ENCODE data around the gene DLG5.

Gene DLG5

DNA sequence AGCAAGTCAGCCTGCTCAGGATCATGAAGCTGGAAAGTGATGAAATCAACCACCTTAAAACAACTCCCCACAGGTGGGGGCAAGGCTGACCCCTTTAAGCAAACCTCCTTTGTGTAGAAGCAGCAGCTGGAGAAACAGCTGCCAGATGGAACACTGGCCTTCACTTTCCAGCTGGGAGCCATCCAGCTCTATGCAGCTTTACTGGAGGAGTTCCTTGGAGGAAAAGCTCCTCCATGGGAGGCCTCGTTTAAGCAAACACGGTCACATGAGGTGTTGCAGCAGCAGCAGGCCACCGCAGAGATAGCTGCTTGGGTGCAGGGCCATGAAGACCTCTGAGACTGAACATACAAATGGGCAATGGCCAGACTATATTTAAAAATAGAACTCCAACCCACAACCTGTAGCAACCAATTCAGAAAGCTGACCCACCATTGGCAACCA lies 13.0 kb upstream of the DLG5 start:
- TF ChIP-seq, protein P1, sequence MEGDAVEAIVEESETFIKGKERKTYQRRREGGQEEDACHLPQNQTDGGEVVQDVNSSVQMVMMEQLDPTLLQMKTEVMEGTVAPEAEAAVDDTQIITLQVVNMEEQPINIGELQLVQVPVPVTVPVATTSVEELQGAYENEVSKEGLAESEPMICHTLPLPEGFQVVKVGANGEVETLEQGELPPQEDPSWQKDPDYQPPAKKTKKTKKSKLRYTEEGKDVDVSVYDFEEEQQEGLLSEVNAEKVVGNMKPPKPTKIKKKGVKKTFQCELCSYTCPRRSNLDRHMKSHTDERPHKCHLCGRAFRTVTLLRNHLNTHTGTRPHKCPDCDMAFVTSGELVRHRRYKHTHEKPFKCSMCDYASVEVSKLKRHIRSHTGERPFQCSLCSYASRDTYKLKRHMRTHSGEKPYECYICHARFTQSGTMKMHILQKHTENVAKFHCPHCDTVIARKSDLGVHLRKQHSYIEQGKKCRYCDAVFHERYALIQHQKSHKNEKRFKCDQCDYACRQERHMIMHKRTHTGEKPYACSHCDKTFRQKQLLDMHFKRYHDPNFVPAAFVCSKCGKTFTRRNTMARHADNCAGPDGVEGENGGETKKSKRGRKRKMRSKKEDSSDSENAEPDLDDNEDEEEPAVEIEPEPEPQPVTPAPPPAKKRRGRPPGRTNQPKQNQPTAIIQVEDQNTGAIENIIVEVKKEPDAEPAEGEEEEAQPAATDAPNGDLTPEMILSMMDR (conservative IDR thresholded peaks at IDR 0.05; ENCODE audit: low read depth, low read length), result peak; percentile 12
- peak; percentile 94 for DNase-seq (ENCODE audit: low read depth)

DNA sequence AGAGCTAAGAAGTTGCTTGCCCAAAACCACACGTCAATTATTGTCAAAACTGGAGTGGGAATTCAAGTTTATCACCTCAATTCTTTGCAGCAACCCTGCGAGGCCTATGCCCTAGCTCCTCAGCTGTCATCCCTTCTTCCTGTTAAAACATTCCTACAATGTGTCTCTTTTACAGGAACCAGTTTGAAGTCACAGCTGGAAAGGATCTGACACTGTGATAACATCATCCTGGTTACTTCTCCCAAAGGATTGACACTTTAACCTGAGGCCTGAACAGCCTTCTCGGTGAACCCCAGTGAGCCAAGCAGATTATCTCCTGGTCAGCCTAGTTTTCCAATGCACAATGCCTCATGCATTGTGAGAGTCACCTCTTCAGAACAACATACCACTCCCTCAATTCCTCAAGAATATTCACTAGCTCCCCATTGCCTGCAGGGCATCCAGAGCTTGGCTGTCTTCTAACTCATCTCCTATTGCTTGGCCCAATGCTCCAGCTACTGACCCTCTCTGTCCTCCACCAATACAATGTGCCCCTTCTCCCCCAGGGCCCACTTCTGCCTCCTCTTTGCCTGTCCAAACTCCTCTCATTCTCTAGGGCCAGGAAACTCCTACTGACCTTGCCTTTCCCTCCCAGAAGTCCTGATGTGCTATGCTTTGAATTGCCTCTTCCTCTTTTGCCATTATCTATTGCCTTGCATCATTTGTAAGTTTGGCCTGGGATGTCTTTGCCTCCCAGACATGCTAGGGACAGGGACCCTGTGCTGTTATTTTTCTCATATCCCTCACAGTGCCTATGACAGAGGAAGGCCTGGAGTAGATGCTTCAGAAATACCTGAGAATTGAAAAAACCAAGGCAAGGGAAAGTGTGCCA lies 10.4 kb upstream of the DLG5 start:
- no peak for DNase-seq (ENCODE audit: low read depth)
- TF ChIP-seq, protein P1 (conservative IDR thresholded peaks at IDR 0.05; ENCODE audit: low read depth, low read length), result no peak

More for the DNA sequence above, 13.0 kb upstream of the DLG5 start:
- H3K4me3 ChIP-seq (ENCODE audit: low read depth, low read length), result no peak overlapping the region

DNA sequence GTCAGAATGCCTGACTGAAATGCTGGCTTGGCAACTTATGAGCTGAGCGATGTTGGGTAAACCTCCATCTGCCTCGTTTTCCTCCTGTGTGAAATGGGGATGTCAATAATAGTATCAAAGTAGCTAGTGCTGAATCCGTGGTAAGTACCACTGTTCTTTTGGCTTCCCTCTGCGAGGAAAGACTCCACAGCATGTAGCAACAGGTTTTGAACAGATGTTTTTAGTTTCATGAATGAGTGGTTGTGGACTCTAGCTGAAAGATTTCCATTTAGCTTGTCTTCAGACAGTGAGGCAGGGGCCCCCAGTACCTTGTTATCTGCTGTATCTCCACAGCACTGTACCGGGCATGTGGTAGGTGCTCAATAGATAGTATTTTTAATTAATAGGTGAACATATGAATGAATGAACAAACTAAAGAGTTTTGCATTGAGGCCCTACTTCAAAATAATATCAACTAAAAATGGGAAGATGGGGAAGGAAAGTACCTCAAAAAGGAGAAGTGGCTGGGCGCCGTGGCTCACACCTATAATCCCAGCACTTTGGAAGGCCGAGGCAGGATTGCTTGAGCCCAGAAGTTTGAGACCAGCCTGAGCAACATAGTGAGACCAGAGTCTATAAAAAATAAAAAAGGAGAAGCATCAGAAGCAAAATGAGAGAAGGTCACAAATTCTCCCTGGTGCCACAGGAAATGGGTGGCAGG lies 5.6 kb upstream of the DLG5 start:
- TF ChIP-seq, protein P1 (conservative IDR thresholded peaks at IDR 0.05; ENCODE audit: low read depth, low read length), result no peak
- no peak overlapping the region for H3K4me3 ChIP-seq (ENCODE audit: low read depth, low read length)
- DNase-seq (ENCODE audit: low read depth), result no peak

More for the DNA sequence above, 10.4 kb upstream of the DLG5 start:
- H3K4me3 ChIP-seq (ENCODE audit: low read depth, low read length), result no peak overlapping the region

DNA sequence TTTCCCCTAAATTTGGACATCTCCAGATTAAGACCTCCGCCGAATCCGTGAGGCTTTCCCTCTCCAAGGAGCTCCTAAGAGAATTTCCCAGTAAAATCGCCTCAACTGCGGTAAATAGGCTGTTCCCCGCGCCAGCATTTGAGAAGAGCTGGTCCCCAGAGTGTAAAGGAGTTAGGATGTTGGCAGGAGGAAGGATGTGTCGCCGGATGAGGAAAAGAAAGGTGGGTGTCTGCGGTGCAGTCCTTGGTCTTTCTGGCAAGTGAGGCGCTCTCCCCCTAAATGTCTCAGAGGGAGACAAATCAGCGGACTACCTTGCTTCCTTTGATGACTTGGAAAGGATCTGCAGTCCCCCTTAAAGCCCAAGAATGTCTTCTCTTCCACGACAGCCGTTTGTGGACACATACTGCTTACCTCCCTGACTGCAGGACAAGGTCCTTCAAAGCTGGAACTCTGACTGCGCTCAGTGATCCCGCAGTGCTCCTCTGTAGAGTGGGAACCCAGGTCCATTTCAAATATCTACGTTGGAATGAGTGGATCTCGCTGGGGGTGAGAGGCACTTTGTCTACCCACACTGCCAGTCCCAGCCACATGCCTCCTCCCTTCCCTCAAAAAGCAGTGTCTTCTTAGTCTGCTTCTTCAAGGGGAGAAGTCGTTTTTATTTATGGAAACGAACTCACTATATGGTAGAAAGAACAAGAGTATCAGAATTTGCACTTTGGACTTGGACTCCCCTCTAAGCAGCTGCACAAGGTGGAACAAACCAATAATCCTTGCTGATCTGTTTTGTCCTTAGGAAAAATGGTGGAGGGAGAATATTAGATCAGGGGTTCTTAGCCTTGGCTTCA lies 1.1 kb upstream of the DLG5 start:
- TF ChIP-seq, protein P1 (conservative IDR thresholded peaks at IDR 0.05; ENCODE audit: low read depth, low read length), result no peak
- H3K4me3 ChIP-seq (ENCODE audit: low read depth, low read length), result peak overlapping the region; percentile 65
- no peak for DNase-seq (ENCODE audit: low read depth)

DNA sequence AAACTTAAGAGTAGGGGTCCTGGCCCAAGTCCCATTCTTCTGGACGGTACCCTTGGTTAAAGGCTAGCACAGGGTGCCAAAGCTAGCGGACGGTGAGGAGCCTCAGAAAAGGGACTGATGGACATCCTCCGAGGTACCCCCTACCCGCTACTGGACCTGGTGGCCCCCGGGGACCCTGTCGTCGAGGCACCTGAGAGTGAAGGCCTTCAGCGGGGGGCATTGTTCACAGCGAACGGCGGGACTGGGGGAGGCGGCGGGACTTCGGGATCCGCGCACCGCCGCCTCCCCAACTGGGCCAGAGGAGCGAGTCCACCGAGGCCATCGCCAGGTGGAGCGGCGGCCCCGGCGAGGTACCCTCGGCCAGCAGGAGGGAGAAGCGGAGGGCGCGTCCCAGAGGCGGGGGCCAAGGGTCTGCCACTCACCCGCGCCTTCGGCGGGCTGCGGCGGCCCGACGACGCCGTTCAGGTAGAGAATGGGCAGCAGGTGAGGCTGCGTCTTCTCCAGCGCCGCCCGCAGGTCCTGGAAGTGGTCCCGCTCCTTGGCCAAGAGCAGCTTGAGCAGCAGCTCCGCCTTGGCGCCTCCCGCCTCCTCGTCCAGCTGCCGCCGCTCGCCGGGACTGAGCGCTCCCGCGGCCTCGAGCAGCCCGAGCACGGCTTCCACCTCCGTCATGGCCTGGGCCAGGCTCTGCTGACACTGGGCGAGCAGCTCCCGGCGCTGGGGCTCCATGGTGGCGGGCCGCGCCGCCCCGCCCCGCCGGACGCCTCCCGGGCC lies 575 bp downstream of the DLG5 start:
- DNase-seq (ENCODE audit: low read depth), result peak; percentile 45
- TF ChIP-seq, protein P1 (conservative IDR thresholded peaks at IDR 0.05; ENCODE audit: low read depth, low read length), result no peak
- H3K4me3 ChIP-seq (ENCODE audit: low read depth, low read length), result peak overlapping the region; percentile 65

DNA sequence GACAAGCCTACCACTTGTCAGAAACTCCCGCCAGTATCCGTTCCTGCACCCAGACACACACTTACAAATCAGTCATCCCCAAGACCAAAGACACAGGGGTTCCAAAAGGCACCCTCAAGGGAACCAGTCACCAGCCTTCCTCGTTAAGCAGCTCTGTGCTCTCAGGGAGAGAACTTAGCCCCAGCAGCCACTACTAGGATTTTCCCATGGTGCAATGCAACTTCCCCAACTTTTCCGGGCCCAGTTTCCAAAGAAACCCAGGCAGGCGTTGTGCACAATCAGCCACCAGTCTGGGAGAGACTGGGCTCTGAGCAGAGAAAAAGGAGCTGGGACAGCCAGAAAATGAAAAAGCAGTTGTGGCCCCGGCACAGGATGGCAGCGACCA lies 1.2 kb downstream of the DLG5 start:
- DNase-seq (ENCODE audit: low read depth), result peak; percentile 37
- peak overlapping the region; percentile 65 for H3K4me3 ChIP-seq (ENCODE audit: low read depth, low read length)

More for the DNA sequence above, 1.2 kb downstream of the DLG5 start:
- TF ChIP-seq, protein P1 (conservative IDR thresholded peaks at IDR 0.05; ENCODE audit: low read depth, low read length), result no peak

Measured in choroid plexus epithelial cell (primary cell).